Mammary microvascular endothelial cell (primary cell): ENCODE results near the gene MVB12A. TPM values are rescaled to one million over a fixed set of nuclear protein-coding genes. Genes with fewer than 3 reads are reported as not detected.

Experiments used
- total RNA-seq: library from RNA; depleted of rRNA; stranded (reverse); fragments of >200 nt; gene quantifications from 2 replicates; pipeline ENCODE4 v1.2.3, GENCODE V29; 2015

Gene MVB12A
- total RNA-seq = 68.6 and 75.3 TPM in 2 replicates

DNA sequence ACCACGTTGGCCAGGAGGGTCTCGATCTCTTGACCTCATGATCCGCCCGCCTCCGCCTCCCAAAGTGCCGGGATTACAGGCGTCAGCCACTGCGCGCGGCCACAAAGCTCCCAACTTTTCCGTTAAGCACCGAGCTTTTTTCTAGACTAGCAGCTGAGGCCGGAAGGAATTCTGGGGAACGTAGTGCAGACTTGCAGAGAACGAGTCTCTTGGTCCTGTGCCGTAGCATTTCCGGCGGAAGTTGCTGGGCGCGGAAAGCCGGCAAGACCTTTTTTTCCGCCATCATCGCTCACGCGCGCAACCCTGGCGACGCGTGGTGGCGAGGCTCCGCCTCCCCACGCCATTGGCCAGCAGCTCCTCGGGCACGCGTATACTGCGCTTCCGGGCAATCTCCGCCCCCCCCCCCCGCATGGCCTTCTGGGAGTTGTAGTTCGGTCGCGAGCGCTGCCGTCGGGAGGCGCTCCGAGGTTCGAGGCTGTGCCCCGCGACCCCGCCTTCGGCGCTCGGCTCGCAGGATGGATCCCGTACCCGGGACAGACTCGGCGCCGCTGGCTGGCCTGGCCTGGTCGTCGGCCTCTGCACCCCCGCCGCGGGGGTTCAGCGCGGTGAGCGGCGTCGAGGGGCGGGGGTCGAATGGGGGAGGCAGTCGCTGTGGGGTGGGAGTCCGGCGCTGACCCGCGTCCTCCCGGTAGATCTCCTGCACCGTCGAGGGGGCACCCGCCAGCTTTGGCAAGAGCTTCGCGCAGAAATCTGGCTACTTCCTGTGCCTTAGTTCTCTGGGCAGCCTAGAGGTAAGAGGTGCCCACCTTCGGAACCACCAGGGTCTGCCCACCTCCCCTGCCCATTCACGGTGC lies at the start of gene MVB12A:
Gene MVB12A (plus strand): TSS at position 427 of the 854 bp plus-strand sequence. CDS start 89 bp downstream, at position 516.

DNA sequence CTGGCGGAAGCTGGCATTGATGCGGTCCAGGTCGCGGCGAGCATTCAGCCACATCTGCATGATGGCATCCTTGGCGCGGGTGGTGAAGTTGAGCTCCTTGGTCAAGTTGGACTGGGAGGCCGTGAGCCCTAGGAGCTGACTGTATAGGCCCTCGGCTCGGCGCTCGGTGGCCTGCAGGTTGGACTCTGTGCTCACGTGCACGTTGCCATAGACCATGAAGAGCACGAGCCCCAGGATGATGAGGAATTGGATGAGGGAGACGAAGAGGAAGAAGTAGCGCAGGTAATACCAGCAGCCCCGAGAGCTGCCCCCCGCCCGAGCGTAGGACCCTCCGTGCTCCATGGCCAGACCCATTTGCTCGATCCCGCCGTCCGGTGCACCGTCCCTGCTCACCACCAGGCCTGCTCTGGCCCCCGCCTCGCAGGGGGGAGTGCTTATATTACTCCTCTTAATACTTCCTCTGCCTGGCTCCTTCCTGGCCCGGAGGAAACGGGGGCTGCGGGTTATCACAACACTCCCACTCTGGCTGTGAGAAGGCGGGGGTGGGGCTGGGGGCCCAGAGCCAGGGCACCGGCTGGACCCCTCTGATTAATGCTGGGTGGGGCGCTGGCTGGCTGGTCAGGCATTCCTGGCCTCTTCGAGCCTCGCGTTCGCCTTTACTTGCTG lies 42.8 kb upstream of the MVB12A start, which contains the start of gene PLVAP:
Gene PLVAP (minus strand): TSS at position 408 of the 666 bp plus-strand sequence. CDS start 54 bp downstream, at position 354.

DNA sequence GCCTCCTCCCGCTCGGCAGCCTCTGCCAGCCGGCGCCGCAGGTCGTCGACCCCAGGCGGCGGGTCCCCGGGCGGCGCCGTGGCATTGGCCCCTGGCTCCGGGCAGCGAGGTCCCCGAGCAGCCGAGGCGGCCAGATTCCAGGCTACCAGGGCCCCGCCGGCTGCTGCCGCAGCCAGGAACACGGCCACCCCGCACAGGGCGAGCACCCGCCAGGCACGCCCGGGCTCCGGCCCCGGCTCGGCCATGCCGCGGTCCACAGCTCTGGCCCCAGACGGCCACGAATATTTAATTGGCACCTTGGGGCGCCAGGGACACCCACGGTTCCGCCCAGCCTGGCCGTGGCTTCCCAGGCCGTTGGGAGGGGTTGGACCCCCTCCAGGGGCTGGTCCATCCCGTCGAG lies 25.9 kb upstream of the MVB12A start, which contains the start of gene CCDC194:
Gene CCDC194 (minus strand): TSS at position 283 of the 400 bp plus-strand sequence. CDS start 38 bp downstream, at position 245.

DNA sequence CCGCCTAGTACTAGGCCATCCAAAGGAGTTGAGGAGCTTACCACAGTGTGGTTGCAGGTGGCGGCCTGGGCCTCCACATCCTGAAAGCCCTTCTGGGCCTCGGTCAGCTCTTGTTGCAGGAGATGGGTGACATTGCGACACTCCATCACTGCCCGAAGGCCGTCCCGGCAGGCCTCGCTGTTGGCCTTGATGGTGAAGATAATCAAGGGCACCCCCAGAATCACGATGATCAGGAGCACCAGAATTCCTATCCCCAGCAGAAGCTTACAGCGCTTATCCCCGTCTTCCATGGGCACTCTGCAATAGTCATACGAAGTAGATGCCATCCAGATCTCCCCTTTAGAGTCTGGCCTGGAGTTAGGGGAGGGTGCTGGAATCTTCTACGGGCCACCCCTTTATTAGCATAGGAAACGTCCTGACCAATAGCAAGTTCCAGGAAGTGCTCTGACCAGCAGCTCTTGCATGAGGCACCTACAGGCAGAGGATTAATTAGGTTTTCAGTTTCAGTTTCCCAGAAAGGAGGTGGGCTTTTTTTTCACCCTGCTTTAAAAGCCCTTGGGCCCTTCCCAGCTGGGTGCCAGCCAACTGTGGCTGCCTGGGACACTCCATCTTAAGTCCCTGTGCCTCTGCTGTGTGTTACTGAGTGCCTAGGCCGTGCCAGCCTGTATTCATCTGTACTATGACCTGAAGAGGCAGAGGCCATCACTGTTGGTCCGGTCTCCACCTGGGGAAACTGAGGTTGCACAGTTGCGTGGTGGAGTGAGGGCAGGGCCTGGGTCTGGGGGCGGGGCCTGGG lies 14.4 kb upstream of the MVB12A start, which contains the start of gene BST2:
Gene BST2 (minus strand): TSS at position 381 of the 796 bp plus-strand sequence. CDS start 55 bp downstream, at position 326.

DNA sequence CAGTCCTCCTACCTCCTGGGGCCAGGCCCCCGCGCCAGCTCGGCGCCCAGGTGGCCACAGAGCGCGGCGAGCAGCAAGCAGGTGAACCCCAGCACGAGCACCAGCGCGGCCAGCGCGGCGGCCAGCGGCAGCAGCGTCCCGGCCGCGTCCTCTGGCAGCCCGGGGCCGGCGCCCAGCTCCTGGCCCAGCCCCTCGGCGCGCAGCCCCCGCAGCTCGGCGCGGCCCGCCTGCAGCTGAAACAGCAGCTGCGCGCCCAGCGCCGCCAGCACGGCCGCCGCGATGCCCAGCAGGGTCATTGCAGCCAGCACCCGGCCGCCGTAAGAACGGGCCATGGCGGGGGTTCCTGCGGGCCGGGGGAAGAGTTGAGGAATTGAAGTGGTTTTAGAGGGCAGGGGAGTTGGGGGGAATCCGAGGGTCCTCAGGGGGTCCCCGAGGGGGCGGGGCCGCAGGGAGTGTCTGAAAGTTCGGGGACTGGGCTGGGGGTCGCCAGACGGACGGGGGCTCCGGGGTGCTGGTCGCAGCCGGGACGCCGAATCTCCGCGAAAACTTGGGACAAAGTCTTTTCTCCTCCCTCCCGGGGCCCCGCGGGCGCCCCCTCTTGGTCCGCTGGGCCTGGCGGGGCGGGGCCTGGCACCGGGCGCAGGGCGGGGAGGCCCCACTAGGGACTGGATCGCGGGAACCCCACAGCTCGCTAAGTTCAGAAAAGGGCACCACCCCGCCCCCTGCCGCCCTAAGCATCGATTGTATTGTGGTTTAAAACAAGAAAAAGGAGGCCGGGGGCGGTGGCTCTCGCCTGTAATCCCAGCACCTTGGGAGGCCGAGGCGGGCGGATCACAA lies 28.5 kb downstream of the MVB12A start, which contains the start of gene TMEM221:
Gene TMEM221 (minus strand): TSS at position 538 of the 837 bp plus-strand sequence. CDS start 206 bp downstream, at position 332.

DNA sequence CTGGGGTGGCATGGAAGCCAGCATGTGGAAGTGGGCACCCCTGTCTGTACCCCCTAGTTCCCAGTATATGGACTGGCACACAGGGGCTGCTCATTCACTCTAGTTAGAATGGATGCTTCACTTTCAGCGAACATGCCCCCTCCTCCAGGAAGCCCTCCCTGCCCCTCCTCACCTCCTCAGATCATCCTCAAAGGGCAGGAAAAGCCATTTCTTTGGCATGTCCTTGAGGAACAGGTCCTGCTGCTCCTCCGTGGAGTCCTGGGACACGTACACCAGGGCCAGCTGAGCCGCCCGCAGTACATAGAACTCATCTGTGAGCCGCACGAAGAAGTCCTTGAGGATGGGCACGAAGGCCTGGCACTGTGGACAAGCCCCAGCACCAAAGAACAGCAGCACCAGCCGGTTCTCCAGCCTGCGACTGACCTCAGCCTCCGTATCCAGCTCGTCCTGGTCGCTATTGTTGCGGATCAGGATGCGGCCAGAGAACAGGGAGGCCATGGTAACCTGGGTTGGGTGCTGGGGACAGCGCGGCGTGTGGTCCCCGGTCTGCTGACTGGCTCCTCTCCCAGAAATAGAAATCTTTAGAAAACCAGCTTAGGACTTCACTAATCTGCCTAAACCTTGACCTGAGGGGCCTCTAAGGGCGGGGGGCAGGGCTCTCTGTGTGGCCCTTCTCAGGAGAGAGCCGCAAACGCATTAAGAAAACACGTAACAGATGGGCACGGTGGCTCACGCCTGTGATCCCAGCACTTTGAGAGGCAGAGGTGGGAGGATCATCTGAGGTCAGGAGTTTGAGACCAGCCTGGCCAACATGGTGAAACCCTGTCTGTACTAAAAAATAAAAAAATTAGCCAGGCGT lies 40.8 kb downstream of the MVB12A start, which contains the start of gene NXNL1:
Gene NXNL1 (minus strand): TSS at position 555 of the 859 bp plus-strand sequence. CDS start 57 bp downstream, at position 498.

DNA sequence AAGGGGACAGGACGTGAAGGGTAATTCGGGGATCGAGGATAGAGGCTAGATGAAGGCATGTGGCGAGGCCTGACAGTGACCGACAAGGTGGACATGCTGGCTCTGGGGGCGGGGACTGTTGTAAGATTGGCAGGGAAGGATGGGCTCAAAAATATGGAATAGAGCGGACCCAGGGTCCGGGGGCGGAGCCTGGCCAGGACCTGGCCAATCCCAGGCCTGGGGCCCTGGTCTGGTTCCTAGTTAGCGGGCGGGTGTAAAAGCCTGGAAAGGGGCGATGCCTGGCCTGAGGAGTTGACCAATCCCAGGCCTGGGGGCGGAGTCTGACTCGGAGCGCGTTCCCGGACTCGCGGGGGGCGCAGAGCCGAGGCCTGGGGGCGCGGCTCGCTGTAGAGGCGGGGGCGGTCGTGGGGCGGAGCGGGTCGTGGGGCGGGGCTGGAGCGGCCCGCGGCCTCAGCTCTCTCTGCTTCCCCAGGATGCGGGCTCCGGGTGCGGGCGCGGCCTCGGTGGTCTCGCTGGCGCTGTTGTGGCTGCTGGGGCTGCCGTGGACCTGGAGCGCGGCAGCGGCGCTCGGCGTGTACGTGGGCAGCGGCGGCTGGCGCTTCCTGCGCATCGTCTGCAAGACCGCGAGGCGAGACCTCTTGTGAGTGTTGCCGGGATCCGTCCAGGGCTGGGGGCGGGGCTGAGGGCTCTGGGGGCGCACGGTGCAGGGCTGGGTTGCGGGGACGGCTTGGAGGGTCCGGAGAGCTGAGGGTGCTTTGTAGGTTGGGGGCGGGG lies 50.4 kb downstream of the MVB12A start, which contains the start of gene SLC27A1:
Gene SLC27A1 (plus strand): TSS at position 457 of the 774 bp plus-strand sequence. CDS start 17 bp downstream, at position 474.

Other genes with a start within 250 kb of the MVB12A start
- 15.0 and 18.3 TPM in 2 replicates for gene USE1, start 204.7 kb upstream of the MVB12A start, total RNA-seq
- 2.4 and 8.8 TPM in 2 replicates for gene OCEL1, start 193.8 kb upstream of the MVB12A start, total RNA-seq
- 55.6 and 56.3 TPM in 2 replicates for gene NR2F6, start 174.1 kb upstream of the MVB12A start, total RNA-seq
- 16.5 and 23.6 TPM in 2 replicates for gene USHBP1, start 155.3 kb upstream of the MVB12A start, total RNA-seq
- gene BABAM1, start 152.6 kb upstream of the MVB12A start, total RNA-seq = 141 and 165 TPM in 2 replicates
- 0.73 and 1.3 TPM in 2 replicates for gene ANKLE1, start 138.1 kb upstream of the MVB12A start, total RNA-seq
- 3.1 and 5.4 TPM in 2 replicates for gene ABHD8, start 116.6 kb upstream of the MVB12A start, total RNA-seq
- 56.7 and 76.8 TPM in 2 replicates for gene MRPL34, start 114.2 kb upstream of the MVB12A start, total RNA-seq
- gene DDA1, start 110.5 kb upstream of the MVB12A start, total RNA-seq = 60.0 TPM in 2 replicates
- gene ANO8, start 85.2 kb upstream of the MVB12A start, total RNA-seq = 2.3 TPM in 2 replicates
- 15.0 and 15.3 TPM in 2 replicates for gene GTPBP3, start 82.5 kb upstream of the MVB12A start, total RNA-seq
- 6.3 and 8.9 TPM in 2 replicates for gene PLVAP, start 42.7 kb upstream of the MVB12A start, total RNA-seq
- not detected in 2 replicates for gene CCDC194, start 25.9 kb upstream of the MVB12A start, total RNA-seq
- 295 and 315 TPM in 2 replicates for gene BST2, start 14.4 kb upstream of the MVB12A start, total RNA-seq
- gene TMEM221, start 28.6 kb downstream of the MVB12A start, total RNA-seq = not detected in 2 replicates
- not detected in 2 replicates for gene NXNL1, start 40.9 kb downstream of the MVB12A start, total RNA-seq
- gene SLC27A1, start 50.5 kb downstream of the MVB12A start, total RNA-seq = 7.5 and 8.9 TPM in 2 replicates
- 92.7 and 109 TPM in 2 replicates for gene PGLS, start 91.6 kb downstream of the MVB12A start, total RNA-seq
- gene COLGALT1, start 135.6 kb downstream of the MVB12A start, total RNA-seq = 186 and 204 TPM in 2 replicates